ENCODE results near the gene CRLF1.

CRLF1 gene

DNA sequence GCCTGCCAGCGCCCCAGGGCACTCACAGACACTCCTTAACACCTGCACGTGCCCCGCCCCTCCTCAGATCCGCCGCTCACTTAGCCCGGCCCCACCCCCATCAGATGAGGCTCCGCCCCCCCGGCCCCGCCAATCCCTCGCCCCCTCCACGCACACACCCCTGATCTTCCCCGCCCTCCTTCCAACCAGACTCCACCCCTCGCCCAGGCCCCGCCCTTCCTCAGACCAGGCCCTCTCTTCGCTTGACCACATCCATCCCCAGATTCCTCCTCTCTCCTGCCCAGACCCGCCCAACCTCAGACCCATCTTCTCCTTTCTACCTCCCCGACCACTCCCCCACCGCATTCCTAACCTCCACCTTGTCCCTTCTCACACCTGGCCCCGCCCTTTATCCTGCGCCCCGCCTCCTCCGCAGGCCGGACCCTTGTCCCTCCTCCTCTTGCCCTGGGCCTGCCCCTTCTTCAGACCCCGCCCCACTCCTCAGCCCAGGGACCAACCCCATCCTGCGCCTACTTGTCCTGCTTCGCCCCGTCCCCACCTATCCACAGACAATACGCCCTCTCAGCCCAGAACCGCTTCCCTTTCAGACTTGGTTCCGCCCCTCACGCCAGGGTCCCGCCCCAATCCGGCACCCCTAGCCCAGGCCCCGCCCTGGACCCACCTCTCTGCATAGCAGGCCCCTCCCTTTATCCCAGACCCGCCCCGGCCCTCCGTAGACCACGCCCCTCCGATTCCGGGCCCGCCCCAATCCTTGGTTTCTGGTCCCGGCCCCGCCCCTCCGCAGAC is 29.8 kb upstream of the CRLF1 start:
- peak; percentile 98 for DNase-seq

DNA sequence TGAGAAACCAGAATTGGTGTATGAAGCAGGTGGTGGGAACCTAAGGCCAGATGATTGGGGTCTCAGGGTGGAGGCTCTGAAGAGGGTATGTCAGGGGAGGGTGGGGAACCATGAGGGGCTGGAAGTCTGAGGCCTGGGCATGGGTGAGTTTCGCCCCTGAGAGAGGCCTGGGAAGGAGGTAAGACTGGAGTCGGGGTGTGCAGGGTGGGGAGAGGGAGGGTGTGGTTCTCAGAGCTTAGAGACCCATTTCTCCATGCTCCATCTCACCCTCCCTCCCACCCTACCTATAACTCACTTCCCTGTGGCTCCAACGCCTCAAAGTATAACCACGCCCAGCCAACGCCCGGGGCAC is 29.2 kb upstream of the CRLF1 start:
- DNase-seq, result no peak

DNA sequence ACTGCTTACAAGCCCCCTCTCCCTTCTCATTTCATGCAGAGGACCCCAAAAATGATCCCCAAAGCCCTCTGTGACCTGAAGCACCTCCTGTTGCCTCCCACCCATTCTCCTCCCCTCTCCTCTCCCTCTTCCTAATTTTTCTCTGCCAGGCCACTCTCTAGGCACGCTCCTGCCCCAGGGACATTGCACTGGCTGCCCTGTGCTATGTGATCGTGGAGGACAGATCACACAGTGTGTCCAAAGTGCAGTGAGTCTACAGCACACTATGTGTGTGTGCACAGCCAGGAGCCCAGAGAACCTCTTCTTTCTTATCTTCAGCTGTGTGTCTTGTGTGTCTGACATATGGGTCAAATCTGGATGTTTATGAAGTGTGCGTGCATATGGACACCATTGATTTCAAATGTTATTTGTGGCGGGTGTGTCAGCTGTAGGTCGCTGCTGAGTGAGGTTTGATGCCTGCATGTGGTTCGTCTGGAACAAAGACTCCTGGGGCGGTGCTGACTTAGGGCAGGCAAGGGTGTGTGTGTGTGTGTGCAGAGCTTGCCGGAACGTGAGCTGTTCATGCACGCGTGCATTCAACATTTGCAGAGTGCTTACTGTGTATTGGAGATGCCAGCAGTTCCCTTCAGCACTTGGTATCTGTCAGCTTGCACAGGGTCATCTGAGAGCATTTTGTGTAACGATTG is 28.2 kb upstream of the CRLF1 start:
- no peak for DNase-seq

GRCh38 chr19:18633321-18633720 is 26.7 kb upstream of the CRLF1 start:
- DNase-seq, result no peak

- DNase-seq, result no peak
These were observed 22.8 kb upstream of the CRLF1 start for GRCh38 chr19:18629166-18630088.

DNA sequence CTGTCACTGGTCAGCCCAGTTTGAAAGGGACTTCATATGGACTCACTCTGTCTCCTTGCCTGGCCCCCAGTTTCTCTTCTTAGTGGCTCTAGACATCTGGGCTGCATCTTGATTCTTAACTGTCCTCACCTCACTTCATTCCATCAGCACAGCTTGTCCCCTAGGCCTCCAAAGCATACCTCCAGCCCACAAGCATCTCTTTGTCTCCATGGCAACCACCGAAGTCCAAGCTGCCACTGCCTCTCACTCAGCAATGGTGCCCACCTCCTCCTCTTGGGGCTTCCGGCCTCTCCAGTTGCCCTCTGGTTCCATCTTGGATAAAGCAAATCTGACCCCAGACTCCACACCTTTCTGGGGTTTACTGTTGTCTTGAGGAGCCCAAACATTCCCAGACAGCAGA is 20.3 kb upstream of the CRLF1 start:
- no peak for DNase-seq

DNA sequence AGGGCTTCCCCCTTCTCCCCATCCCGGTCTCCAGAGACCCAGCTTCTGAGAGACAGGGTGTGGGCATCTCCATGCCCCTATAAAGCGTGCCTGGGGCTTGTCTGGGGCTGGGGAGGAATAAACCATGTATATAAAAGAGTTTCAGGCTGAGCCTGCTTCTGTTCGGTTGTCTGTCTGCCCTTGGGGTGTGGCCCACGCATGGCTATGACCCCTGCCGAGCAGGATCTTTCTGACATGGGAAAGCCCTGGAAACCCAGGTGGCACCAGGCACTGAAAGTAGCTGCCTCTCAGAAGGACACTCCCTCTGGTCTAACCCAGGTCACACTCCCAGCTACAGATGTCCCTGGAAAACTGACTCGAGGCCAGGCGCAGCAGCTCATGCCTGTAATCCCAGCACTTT is 14.3 kb upstream of the CRLF1 start:
- no peak for DNase-seq

GRCh38 chr19:18620311-18620710 is 13.7 kb upstream of the CRLF1 start:
- no peak for DNase-seq

- DNase-seq, result no peak
These were observed 11.6 kb upstream of the CRLF1 start for GRCh38 chr19:18618236-18618635.

DNA sequence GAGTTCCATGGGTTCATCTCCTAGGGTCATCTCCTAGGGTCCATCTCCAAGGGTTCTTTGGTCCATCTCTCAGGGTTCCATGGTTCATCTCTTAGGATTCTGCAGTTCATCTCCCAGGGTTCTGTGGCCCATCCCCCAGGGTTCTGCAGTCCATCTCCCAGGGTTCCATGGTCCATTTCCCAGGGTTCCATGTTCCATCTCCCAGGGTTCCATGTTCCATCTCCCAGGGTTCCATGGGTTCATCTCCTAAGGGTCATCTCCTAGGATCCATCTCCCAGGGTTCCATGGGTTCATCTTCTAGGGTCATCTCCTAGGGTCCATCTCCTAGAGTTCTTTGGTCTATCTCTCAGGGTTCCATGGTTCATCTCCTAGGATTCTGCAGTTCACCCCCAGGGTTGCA is 11.0 kb upstream of the CRLF1 start:
- no peak for DNase-seq

DNA sequence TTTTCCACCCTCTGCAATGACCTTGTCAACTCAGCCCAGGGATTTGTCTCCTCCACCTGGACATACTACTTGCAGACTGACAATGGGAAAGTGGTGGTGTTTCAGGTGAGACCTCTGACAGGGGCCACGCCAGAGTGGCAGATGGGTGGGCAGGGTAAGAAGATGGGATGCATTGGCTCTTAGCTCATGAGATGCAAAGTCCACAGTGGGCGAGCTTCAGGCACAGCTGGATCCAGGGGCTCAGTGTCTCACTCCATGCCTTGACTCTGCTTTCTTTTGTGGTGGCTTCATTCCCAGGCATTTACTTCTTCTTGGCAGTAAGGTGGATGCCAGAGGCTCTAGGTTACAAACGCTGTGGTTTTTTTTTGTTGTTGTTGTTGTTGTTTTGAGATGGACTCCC is 9.4 kb upstream of the CRLF1 start:
- DNase-seq, result no peak

DNA sequence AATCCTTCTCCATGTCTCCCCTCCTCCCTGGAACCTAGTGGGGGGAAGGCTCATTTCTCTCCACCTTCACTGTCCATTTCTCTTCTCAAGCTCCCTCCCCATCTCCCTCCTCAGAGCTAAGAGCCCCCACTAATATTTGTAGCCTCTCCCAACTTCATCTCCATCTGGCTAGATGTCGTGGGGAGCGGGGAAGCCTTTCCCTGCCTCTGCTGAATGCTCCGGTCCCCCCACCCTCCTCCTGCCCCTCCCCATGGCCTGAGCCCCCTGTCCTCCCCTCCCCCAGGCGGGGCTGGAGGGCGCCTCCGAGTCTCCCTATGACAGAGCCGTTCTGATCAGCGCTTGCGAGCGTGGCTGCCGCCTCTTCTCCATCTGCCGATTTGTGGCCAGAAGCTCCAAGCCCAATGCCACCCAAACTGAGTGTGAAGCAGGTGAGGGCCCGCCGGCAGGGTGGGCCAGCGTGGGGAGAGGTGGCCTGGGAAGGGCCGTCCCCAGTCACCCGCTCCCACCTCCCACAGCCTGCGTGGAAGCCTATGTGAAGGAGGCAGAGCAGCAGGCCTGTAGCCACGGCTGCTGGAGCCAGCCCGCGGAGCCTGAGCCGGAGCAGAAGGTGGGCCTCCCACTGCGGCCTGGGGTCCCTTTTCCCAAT is 7.1 kb upstream of the CRLF1 start:
- DNase-seq, result no peak

DNA sequence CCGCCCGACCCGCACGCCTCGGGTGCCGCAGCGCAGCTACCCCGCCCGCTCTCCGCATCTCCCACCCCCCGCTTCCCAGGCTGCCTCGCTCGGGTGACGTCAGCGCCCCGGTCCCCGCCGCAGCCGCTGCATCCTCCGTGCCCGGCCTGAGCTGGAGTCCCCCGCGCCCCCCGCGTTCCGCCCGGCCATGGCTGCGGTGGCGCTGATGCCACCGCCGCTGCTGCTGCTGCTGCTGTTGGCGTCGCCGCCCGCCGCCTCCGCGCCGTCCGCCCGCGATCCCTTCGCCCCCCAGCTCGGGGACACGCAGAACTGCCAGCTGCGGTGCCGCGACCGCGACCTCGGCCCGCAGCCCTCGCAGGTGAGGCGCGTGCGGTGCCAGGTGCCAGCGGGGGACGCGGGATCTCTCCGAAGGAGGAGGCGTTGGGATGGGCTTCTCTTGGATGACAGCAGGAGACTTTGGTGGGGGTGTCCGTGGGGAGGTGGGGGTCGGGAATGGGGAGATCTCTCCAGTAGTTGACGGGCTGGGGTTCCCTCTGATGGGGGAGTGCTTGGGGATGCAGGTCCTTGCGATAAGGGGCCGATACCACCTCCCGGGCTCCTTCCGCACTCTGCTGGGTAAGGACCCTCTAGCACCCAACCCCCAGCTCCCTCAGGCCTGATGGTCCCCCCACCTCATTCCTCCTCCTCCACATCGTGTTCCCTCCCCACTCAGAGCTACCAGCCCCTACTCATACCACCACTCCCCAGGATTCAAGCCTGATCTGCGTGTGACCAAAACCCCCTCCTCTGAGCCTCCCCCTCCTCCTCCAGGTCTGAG is 6.4 kb upstream of the CRLF1 start, which contains the start of gene TMEM59L:
TSS of gene TMEM59L (plus strand) at position 99 of the 817 bp plus-strand sequence. CDS start at position 188, 89 bp downstream.
- DNase-seq, result peak; percentile 63

DNA sequence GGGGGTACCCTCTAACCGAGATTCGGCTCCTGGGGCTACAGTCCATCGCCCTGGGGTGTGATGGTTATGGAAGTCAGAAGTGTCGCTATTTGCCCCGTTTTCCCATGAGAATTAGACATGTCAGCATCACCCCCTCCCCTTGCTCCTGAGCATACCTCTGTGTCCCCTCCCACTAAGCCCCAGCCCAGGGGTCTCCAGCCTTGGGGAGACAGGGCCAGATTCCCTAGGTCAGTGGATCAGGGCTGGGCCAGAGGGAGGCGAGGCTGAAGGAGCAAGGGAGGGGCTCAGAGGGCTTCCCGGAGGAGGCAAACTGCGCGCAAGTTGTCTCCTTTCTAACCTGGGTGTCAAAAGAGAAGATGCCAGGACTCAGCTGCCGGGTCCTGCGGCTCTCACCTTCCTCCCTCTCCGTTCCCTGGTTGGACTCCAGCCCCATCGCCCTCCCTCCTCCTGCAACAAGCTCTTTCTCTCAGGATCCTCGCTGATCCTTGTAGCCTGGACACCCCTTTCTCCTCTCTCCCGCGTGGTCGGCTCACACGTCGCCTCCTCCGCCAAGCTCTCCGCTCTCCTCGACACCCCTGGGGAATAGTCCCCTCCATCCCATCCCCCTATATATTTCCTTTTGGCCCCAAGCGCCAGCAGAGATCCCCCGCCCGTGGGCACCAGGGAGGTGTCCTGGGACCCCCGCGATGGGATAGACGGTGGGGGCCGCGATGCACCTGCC is 5.6 kb upstream of the CRLF1 start:
- no peak for DNase-seq

- DNase-seq, result peak; percentile 23
These were observed 4.9 kb upstream of the CRLF1 start for GRCh38 chr19:18611327-18612050.

- no peak for DNase-seq
These were observed 4.1 kb upstream of the CRLF1 start for GRCh38 chr19:18610556-18611326.

GRCh38 chr19:18610245-18610555 is 3.6 kb upstream of the CRLF1 start:
- no peak for DNase-seq

GRCh38 chr19:18609717-18610051 is 3.1 kb upstream of the CRLF1 start:
- no peak for DNase-seq

DNA sequence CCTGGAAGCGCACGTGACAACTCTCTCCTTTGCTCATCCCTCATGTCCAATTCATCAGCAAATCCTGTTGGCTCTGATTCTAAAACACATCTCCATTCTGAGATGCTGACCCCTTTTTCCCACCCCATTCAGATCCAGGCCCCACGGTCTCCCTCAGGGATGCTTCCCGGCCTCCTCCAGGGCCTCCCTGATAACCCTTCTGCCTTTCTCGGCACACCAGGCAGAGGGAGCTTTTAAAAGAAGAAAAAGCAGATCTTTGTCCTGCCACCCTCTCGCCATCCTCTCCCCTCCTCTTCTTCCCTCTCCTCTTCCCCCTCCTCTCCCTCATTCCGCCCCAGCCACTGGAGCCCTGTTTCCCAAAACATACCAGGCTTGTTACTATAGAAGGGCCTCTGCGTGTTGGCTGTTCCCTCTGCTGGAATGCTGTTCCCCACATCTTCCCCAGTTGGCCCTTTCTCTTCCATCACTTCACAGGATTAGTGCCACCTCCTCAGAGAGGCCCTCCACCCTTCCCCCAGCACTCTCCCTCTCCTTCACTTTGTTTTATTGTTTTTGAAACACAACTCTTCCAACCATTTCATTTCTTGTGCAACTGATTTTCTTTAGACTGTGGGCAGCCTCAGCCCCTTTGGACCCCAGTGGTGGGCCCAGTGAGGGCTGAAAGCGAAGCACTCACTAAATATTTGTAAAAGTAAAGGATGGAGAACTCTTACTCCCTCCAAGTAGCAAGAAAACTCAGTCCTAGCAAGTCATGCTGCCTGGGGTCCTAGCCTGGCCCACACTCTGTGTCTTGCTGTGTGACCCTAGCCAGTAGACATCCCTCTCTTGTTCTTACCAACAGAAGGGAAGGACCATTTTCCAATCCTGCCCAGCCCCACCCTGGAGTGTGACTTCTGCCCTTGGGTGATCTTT is 2.5 kb upstream of the CRLF1 start:
- no peak for DNase-seq
